HEK293T (cell line): ENCODE data around the gene TBCK.

Experiments used
- ARNT ChIP-seq: fragments of 450-650 bp; IDR thresholded peaks from 2 replicates; pipeline ENCODE4 v1.6.1; 2017; ENCODE audit warnings: mild to moderate bottlenecking
- BHLHE40 ChIP-seq: fragments of 450-650 bp; IDR thresholded peaks from 2 replicates; pipeline ENCODE4 v1.6.1; 2016; ENCODE audit warnings: mild to moderate bottlenecking, moderate library complexity, borderline replicate concordance
- ELF4 ChIP-seq: fragments of 450-650 bp; IDR thresholded peaks from 2 replicates; pipeline ENCODE4 v1.6.1; 2017; ENCODE audit warnings: antibody characterized with exemption
- FOXA1 ChIP-seq: fragments of 450-650 bp; IDR thresholded peaks from 2 replicates; pipeline ENCODE4 v1.6.1; 2016; ENCODE audit warnings: mild to moderate bottlenecking
- L3MBTL2 ChIP-seq: fragments of 450-650 bp; conservative IDR thresholded peaks from 2 replicates; pipeline ENCODE4 v1.6.1; 2016; ENCODE audit warnings: mild to moderate bottlenecking
- SP1 ChIP-seq: fragments of 450-650 bp; IDR thresholded peaks from 2 replicates; pipeline ENCODE4 v1.6.1; 2017
- TARDBP ChIP-seq: fragments of 450-650 bp; IDR thresholded peaks from 2 replicates; pipeline ENCODE4 v1.6.1; 2016

DNA sequence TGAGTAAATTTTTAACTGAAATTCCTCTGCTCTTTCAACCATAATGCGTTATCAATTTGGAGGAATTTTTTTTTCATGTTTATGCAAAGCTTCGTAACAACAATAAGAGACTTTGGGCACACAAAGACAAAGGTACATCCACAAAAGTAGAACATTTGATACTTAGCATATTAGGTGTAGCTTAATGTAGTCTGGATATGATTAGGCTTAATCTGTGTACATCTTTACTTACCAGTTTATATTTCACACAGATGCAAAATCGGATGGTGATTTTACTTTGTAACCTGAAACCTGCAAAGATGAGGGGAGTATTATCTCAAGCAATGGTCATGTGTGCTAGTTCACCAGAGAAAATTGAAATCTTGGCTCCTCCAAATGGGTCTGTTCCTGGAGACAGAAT is 20.6 kb upstream of the TBCK start:
- TF ChIP-seq L3MBTL2 (no peak), TARDBP (no peak), SP1 (no peak), ELF4 (no peak), FOXA1 (no peak), ARNT (no peak), BHLHE40 (no peak)
